ENCODE measurements around the gene CCR5.

GRCh38 chr3:46416811-46417510, 46.2 kb downstream of the CCR5 start:
- TF ChIP-seq CTCF (IDR thresholded peaks at IDR 0.05; ENCODE audit: low read depth, low read length) (no peak), EZH2phosphoT487 (IDR thresholded peaks at IDR 0.05; ENCODE audit: low read depth) (no peak)
